SK-N-DZ (cell line): ENCODE measurements around the gene FGGY.
"Not testable (repeated sequence)": the region's sequence is repeated elsewhere in the genome, so short reads cannot be mapped to it uniquely, and the experiment has no call there.

Experiments used
- DNase-seq: peaks from one replicate; pipeline ENCODE4 v3.0.0-alpha.2; 2015; ENCODE audit warnings: low spot score

The FGGY gene

DNA sequence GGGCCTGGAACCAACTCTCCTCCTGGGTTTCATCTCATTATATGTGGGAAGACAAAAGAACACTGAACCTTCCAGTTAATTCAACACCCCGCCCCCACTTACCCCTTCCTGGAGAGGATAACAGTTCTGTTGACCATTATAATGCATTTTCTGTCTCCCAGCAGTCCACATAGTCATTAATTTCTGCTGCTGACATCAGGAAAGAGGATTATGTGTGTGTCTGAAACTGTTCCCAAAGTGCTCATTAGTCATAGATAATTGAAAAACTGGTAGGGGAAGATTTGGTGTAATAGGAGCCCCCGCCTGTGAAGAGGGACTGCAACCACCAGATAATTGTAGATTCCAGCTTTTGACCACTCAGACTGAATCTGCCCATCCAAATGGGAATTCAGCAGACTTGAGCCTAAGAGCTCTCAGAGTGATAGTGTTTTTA, 208.7 kb downstream of the FGGY start:
- DNase-seq: peak; percentile 52

DNA sequence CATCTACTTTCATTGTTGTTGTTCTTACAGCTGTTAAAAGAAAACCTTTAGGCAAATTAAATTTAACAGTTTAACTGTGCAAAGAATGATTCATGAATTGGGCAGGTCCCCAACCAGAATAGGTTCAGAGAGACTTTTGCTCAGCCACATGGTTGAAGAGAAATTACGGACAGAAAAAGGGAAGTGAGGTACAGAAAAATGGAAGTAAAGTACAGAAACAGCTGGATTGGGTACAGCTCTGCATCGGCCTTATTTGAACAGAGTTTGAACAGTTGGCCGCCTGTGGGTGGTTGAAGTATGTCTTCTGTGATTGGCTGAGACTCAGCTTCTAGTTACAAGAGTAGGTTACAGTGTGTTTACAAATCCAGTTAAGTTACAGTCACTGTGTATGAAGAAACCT, 210.1 kb downstream of the FGGY start:
- DNase-seq: no peak

DNA sequence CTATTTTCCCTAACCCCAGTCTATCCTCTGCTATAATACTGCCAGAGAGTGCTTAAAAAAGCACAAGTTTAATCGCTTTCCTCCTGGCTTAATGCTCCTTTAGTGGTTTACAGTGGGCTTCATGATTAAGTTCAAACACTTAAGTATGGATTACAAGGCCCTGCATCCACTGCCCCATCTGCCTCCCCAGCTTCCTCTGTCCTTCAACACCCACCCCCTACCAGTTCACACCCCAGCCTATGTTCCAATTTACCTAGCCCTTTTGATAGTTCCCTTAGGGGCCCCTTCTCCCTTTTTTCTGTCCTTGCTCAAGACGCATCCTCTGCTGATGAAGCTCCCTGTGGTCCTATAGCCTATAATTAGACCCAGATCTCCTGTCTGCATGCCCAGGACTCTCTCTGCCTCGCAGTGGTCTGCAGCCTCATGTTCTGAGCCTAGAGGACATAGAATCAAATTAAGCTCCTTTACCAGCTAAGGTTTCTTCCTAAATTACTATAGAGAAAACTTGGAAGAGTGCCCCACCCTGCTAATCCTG, 212.5 kb downstream of the FGGY start:
- DNase-seq: peak; percentile 42

DNA sequence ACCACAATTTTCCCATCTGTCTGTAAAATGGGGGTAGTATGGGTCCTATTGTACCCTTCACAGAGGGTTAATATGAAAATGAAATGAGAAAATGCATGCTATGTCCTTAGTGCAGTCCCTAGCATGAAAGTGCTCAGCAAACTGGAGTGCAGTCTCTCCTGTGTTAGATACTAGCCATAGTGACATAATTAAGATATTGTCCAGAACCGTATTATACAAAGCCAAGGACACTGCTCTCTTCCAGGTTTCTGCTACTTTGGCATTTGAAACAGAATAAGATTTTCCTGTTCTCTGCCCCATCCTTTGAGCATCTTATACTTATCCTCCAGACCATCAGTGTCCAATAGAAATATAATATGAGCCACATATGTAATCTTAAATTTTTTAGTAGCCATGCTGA, 213.4 kb downstream of the FGGY start:
- DNase-seq: peak; percentile 52

DNA sequence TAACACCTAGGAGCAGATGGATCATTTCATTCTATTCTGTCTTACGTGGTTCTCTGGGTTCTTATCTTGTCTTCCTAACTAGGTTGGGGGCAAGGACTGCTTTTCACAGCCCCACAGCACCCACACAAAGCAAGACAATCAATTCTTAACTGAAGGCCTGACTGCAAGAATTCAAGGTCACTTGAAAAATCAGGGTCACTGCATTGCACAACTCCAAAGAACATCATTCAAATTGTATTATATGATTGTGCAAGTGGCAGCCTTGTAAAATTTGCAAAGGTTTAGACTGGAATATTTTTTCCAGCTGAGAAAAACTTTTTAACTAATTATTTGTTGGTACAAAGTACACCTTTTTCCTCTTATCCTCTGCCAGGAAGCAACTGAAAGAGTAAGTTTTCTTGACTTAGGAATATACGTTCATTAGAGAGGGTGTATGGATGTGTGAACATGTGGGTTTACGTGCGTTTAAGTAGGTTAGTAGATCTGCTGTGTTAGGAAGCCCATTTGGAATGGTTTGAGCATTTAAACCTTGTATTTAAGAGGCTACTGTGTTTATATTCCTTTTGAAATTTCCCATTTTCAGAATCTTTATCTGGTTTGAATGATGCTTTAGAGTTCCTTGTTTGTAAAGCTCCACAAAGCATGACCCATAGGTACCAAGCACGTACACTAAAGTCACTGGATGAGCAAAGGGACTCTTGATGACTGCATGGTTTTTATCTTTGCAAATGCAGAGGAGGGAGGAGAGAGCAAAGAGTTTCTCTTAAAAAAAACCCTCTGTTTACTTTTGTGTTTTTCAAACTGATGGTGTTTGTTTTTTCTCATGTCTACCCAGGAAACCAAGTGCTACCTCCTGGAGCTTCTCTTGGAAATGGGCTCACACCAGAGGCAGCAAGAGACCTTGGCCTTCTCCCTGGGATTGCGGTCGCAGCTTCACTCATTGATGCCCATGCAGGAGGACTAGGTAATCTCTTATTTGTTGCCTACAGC, 214.9 kb downstream of the FGGY start:
- no peak for DNase-seq

DNA sequence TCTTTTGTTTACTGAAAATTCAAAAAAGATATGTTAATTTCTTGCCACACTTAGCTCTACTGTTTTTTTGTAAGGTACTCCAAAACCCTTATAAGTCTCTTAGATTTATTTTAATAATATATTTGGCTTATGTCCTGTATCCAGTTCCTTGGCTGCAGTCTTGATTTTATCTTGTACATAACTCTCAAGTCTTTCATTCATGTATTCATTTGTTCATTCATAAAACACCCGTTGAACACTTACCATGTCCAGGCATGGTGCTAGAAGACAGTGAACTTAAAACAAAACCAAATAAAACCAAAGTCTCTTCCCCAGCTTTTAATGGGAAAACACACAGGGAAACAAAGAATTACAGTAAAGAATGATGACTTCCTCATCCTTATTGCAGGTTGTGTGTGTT, 215.8 kb downstream of the FGGY start:
- no peak for DNase-seq

DNA sequence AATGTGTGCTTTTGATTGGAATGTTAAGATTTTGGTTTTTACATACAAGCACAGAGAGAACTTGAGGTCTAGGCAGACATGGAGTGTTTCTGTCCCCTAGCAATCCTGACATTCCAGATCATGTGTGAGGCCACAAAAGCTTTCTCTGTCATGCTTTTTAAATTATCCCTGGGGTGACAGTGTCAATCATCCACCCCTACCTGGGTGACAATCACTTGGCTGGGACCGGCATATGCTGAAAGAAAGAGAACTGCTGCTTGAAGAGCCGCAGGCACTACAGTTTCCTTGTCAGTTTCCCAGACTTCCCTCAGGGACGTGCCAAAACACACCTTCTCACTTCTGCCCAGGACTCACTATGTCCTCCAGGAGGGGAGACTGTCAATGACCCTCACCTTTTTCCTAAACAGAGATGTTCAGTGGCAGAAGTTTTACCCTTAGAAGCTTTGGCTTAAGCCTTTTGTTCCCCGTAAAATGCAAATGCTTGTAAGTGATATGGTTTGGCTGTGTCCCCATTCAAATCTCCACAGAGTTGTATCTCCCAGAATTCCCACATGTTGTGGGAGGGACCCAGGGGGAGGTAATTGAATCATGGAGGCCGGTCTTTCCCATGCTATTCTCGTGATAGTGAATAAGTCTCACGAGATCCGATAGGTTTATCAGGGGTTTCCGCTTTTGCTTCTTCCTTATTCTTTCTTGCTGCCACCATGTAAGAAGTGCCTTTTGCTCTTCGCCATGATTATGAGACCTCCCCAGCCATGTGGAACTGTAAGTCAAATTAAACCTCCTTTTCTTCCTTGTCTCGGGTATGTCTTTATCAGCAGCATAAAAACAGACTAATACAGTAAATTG, 217.4 kb downstream of the FGGY start:
- no peak for DNase-seq

DNA sequence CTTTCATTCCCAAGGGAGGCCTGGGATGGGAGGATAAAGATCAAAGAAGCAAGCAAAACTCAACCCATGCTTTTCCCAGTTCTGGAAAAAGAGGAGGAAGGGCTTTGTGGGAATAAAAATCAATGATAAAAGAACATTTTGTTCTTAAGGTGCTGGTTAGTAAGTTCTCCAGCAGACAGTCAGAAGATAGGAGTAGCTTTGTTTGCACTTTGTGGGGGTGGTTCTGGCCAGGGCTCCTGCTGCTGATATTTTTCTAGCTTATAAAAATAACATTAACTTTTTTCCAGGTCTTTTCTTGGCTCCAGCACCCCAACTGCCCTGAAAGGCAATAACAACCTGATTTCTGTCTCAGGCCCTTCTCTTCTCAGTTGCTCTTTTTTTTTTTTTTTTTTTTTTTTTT, 220.0 kb downstream of the FGGY start:
- DNase-seq: no peak

DNA sequence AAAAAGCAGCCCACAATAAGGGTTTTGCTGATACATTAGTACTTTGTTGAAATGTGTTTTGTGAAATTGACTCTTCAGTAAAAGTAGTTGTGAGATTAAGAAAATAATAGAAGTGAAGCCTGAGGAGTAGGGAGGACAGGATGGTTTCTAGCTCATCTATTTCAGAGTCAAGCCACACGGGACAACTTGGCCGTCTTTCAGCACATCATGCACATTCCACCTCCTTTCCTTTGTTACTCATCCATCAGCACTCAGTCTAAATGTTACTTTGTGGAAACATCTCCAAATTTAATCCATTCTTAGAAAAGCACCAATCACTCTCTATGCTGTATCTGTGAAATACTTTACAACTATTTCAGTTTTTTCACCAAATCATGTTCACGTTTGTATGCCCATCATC, 223.3 kb downstream of the FGGY start:
- DNase-seq: no peak

DNA sequence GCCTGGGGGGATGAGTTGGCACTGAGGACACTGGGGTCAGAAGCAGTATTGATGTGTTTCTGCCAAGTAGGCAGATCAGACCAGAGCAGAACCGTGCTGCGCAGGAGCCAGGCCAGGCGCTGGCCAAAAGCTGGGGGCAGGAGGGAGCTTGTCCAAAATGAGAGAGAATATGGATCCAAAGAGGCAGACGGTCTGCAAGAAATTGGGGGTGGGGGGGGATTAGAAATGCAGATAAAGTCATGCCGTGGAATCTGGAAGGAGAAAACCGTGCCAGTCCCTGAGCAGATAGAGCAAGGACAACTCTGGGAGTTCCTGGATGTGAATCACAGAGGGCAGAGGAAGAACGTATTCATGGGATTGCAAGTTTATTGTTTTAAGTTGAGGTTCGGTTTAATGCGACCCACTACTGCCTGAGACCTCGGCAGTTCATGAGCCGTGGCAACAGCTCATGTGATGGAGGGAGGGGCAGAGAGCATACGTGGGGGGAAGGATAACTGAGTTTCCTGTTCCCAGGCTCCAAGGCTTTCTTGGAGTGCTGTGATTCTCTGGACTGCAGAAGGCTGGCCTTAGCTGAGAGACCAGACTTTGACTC, 224.0 kb downstream of the FGGY start:
- no peak for DNase-seq

DNA sequence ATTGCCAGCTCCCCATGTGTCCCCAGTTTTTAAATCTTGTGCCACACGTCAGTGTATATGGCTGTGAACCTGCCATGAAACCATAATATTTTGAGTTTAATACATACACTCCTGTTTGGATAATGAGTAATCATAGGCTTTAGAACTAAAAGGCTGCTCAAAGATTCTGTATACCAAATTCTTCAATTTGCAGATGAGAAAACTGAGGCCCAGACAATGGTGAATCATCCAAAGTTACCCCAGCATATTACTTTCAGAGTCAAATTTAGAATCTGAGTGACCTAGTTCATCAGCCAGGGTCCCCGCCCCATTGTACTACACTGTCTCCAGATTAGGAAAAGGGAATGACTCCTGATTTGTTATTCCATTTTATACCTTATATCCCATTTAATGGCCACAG, 224.6 kb downstream of the FGGY start:
- no peak for DNase-seq

DNA sequence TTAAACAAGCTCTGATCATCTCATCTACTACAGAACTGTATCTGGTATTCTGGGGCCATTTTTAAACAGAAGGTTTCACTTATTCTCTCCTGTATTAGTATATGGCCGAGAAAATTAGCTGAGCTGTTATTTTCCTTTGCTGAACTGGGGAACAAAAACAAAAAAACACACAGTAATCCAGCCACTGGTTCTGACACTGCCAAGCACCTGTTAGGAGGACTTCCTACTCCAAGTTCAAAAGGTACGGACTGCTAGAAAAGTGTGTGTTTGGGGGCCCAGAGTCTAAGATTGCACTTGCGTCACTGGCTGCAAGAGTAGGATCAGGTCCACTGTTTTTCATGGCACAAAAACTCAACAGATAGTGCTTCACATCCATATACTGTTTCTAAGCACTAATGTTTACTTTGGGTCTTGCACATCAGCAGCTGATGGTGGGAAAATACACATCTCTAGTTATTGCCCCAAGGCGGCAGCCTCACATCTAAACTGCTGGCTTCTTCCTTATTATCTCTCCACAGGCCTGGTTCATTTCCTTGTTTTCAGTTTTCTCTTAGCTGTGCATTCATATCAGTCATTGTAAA, 226.1 kb downstream of the FGGY start:
- no peak for DNase-seq

DNA sequence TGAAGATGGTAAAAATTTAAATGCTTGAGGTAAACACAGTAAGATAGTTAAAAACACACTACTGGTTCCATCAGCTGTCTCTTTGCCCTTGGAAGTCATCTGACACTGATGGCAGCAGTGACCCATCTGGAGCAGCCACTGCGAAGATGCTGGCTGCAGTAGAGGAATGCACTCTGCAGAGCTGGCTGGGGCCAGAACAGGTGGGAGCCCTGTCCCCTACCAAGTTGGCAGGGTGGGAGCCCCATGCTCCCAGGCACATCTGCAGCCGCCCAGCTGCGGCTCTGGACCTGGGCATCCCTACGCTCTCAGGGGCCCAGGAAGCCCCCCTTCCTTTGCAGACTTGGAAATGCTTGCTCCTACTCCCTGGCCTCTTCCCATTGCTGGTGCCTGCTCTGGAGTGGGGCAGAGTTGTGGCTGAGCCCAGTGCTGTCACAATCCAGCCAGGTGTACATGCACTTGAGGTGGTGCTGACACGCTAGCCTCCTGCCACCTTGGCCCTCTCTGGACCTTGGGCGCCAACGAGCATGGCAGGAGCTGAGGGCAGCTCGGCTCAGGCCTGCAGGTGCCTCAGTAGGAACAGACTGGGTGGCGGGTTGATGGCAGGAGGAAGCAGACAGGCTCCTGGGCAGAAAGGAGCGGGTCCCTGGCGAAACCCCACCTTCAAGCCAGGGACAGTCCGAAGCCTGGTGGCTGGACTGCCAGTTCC, 227.0 kb downstream of the FGGY start:
- DNase-seq: no peak

DNA sequence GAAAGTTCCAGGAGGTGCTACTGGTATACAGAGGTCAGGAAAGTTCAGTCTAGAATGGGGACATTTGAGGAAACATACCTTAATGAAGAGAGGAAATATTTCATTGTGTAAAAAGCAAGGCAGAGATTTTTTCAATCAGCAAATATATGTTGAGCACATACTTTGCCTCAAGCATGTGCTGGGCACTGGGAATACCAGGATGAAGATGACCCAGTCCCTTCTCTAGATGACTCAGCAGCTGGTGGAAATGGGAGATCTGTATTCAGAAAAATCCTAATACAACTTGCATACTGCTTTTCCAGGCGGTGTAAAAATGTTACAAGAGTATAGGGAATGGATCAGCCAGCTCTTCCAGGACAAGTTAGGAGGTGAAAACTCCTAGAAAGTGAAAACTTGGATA, 229.3 kb downstream of the FGGY start:
- no peak for DNase-seq

DNA sequence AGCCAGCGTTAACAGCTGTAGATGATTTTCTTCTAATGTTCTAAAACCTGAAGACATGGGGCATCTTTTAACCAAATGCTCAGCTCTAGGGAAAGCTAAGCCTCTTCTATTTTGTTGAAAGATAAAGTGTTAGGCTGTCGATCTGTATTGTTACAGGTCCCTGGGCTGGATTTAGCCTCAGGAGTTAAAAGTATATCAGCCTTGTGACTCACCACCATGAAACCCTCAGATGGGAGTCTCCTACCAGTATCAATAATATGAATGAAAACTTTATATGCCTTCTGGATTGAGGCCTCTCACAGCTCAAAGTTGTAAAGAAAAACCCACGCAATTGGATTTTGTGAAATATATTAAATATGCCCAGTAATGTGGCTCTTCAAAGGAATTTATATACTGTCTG, 231.6 kb downstream of the FGGY start:
- DNase-seq: no peak

DNA sequence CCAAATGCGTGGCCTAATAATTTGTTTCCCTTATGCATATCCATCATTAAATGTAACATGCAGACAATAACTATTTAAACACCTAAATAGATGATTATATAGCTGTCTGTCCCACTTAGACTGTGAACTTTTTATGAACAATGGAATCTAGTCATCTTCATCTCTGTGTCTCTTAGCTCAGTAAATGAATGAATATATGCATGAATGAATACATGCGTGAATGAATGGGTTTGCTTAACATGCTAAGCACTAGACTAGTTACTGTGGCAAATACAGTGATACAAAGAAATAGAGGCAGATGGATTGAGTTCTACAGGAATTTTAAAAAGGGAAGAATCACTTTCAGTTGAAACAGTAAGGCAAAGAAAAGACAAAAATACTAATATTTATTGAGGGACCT, 232.0 kb downstream of the FGGY start:
- DNase-seq: no peak

DNA sequence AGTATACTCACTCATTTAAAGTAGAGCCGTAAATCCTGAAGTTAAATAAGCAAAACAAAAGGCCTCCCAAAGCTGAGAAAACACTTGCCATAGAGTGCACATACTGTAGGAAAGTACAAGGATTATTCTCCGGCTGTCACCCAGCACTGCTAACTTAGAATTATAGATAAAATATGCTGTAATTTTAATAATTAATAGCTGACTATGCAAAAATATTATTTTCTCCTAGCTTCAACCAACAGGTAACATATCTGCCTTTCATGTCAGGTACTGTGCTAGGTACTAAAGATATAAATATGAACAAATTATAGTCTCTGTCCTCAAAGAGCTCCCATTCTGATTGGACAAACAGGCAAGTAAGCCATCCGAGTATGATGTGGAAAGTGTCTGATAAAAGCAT, 233.2 kb downstream of the FGGY start:
- no peak for DNase-seq

DNA sequence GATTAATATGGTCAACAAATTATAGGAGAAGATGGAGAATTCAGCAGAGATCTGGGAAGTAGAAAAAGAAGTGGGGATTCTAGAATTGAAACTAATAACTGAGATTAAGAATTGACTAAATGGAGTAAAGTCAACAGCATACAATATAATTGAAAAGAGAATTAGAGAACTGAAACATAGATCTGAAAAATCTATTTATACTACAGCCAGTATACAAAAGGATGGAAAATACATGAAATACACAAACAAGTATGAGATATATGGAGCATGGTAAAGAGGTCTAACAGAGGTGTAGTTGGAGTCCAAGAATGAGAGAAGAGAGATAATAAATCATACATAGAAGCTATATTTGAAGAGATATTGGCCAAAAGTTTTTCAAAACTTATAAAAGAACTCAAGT, 235.2 kb downstream of the FGGY start:
- DNase-seq: no peak

DNA sequence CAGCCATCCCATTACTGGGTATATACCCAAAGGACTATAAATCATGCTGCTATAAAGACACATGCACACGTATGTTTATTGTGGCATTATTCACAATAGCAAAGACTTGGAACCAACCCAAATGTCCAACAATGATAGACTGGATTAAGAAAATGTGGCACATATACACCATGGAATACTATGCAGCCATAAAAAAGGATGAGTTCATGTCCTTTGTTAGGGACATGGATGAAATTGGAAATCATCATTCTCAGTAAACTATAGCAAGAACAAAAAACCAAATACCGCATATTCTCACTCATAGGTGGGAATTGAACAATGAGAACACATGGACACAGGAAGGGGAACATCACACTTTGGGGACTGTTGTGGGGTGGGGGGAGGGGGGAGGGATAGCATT, 241.6 kb downstream of the FGGY start:
- not testable (repeated sequence) for DNase-seq

DNA sequence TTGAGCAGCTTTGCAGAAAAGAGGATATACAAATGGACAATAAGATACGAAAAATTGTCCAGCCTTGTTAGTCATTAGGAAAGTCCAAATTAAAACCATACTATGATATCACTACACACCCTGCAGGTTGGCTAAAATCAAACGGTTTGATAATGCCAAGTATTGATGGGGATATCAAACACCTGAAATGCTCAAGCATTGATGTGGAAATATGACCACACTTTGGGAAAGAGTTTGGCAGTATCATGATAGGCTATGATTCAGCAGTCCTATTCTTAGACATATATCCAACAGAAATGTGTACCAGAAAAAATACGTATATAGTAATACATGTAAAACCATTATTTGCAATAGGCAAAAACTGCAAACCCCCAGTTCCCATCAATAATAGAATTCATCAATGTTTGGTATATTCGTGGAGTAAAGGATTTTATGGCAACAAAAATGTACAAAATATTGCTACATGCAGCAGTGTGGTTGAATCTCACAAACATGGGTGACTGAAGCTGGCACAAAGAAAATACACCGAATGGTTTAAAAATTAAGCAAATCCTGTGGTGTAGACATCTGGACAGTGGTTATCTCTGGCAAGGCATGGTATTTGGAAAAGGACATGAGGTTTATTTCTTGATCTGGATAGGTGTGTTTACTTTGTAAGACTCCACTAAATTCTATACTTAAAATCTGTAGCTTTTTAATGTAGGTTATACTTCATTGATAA, 243.2 kb downstream of the FGGY start:
- no peak for DNase-seq
